Measurements from ENCODE around the gene HELZ2. TPM values are rescaled to one million over a fixed set of nuclear protein-coding genes. Genes with fewer than 3 reads are reported as not detected.

The HELZ2 gene
- total and polyA plus RNA-seq, 2 experiments from 2014 or later = 5.2 to 48.9 TPM

GRCh38 chr20:63546956-63547724 is 26.9 kb downstream of the HELZ2 start:
- Histone ChIP-seq H4K20me1 (replicated peaks; ENCODE audit: insufficient read depth) (no peaks in the 10 kb centered on the region), H3K4me1 (ENCODE audit: insufficient read depth) (0 out of 2 replicates have a peak, but pooled peaks cover 5% of the 10 kb centered on the region), H3K9me2 (ENCODE audit: insufficient read depth) (no peaks in the 10 kb centered on the region), H3K4me3 (no peak overlapping the region), H2AFZ (0 out of 2 replicates have a peak overlapping the region, but pooled peaks have one; percentile 56), H3K4me2 (no peak overlapping the region), H3K36me3 (ENCODE audit: insufficient read depth) (no peaks in the 10 kb centered on the region), H3K27ac (ENCODE audit: low read depth) (no peak overlapping the region), H3K27me3 (ENCODE audit: insufficient read depth) (no peaks in the 10 kb centered on the region), H3K79me2 (replicated peaks; ENCODE audit: insufficient read depth) (no peaks in the 10 kb centered on the region), H3F3A (replicated peaks; ENCODE audit: low read depth) (0 out of 2 replicates have a peak, but pooled peaks cover 3% of the 10 kb centered on the region)
- H3K36me3 Mint-ChIP-seq (ENCODE audit: low read depth) = peaks cover 4% of the 10 kb centered on the region; the same call in 1 of the 3 replicates
- DNase-seq (ENCODE audit: low spot score) = no peak
- H3K4me3 Mint-ChIP-seq = no peak overlapping the region
- H3K4me1 Mint-ChIP-seq = peaks cover 18% of the 10 kb centered on the region
- ATAC-seq = peak; percentile 8
- TF ChIP-seq, protein P1, sequence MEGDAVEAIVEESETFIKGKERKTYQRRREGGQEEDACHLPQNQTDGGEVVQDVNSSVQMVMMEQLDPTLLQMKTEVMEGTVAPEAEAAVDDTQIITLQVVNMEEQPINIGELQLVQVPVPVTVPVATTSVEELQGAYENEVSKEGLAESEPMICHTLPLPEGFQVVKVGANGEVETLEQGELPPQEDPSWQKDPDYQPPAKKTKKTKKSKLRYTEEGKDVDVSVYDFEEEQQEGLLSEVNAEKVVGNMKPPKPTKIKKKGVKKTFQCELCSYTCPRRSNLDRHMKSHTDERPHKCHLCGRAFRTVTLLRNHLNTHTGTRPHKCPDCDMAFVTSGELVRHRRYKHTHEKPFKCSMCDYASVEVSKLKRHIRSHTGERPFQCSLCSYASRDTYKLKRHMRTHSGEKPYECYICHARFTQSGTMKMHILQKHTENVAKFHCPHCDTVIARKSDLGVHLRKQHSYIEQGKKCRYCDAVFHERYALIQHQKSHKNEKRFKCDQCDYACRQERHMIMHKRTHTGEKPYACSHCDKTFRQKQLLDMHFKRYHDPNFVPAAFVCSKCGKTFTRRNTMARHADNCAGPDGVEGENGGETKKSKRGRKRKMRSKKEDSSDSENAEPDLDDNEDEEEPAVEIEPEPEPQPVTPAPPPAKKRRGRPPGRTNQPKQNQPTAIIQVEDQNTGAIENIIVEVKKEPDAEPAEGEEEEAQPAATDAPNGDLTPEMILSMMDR (conservative IDR thresholded peaks at IDR 0.05; ENCODE audit: low read depth in 2 of 2) = no peak
- TF ChIP-seq JUNB (IDR thresholded peaks at IDR 0.05; ENCODE audit: unreplicated experiment) (no peak), ETS1 (IDR thresholded peaks at IDR 0.05) (no peak), ZNF462 (CRISPR knock-in tag; IDR thresholded peaks at IDR 0.05) (no peak), CREB1 (CRISPR knock-in tag; IDR thresholded peaks at IDR 0.05; ENCODE audit: low read depth) (no peak), EZH2 (IDR thresholded peaks at IDR 0.05; ENCODE audit: low read depth, unreplicated experiment) (no peak), STAT1 (IDR thresholded peaks at IDR 0.05; ENCODE audit: unreplicated experiment) (no peak)
- no peak overlapping the region for H3K27ac Mint-ChIP-seq
- no peaks in the 10 kb centered on the region; the same call in 2 of the 3 replicates for H3K9me3 Mint-ChIP-seq
- H3K27me3 Mint-ChIP-seq (ENCODE audit: insufficient read depth, low read depth, poor library complexity) = peaks cover 12% of the 10 kb centered on the region
